Activated effector memory CD4-positive, alpha-beta T cell treated with anti-CD3 and anti-CD28 coated beads, Interleukin-2, amount 50 U/mL, for 16 hours (primary cell): Measurements from ENCODE around the gene POU5F2.

Experiments
- DNase-seq: peaks from one replicate; pipeline ENCODE4 v3.0.0-alpha.2; 2020

Gene POU5F2

GRCh38 chr5:93741136-93741811 is at the start of gene POU5F2:
Gene POU5F2 (minus strand): TSS chr5:93741600. CDS start chr5:93741563, 37 bp downstream.
- DNase-seq = no peak

- DNase-seq = no peak
Measured at GRCh38 chr5:93790401-93790800, 49.0 kb upstream of the POU5F2 start.

- DNase-seq = no peak
Measured at GRCh38 chr5:93789173-93790067, 48.0 kb upstream of the POU5F2 start.

- DNase-seq = no peak
Measured at GRCh38 chr5:93787598-93787997, 46.2 kb upstream of the POU5F2 start.

- no peak for DNase-seq
Measured at GRCh38 chr5:93785475-93785874, 44.1 kb upstream of the POU5F2 start.

- DNase-seq = no peak
Measured at GRCh38 chr5:93782978-93783377, 41.6 kb upstream of the POU5F2 start.

- DNase-seq = no peak
Measured at GRCh38 chr5:93777620-93778019, 36.2 kb upstream of the POU5F2 start.

GRCh38 chr5:93756372-93756771 is 15.0 kb upstream of the POU5F2 start:
- DNase-seq = no peak

- no peak for DNase-seq
Measured at GRCh38 chr5:93755716-93756115, 14.3 kb upstream of the POU5F2 start.

- DNase-seq = no peak
Measured at GRCh38 chr5:93748875-93749397, 7.5 kb upstream of the POU5F2 start.

GRCh38 chr5:93746406-93747056 is 5.1 kb upstream of the POU5F2 start:
- no peak for DNase-seq

GRCh38 chr5:93736284-93736683 is 5.1 kb downstream of the POU5F2 start:
- no peak for DNase-seq

GRCh38 chr5:93735378-93735777 is 6.0 kb downstream of the POU5F2 start:
- no peak for DNase-seq

- DNase-seq = no peak
Measured at GRCh38 chr5:93731987-93732386, 9.4 kb downstream of the POU5F2 start.

GRCh38 chr5:93726595-93726994 is 14.8 kb downstream of the POU5F2 start:
- DNase-seq = no peak

GRCh38 chr5:93724791-93725190 is 16.6 kb downstream of the POU5F2 start:
- DNase-seq = no peak

- DNase-seq = no peak
Measured at GRCh38 chr5:93723681-93724080, 17.7 kb downstream of the POU5F2 start.

GRCh38 chr5:93723005-93723404 is 18.4 kb downstream of the POU5F2 start:
- no peak for DNase-seq

GRCh38 chr5:93722588-93722987 is 18.8 kb downstream of the POU5F2 start:
- no peak for DNase-seq

GRCh38 chr5:93721511-93721910 is 19.9 kb downstream of the POU5F2 start:
- no peak for DNase-seq

- no peak for DNase-seq
Measured at GRCh38 chr5:93721071-93721470, 20.3 kb downstream of the POU5F2 start.

- no peak for DNase-seq
Measured at GRCh38 chr5:93717162-93717561, 24.2 kb downstream of the POU5F2 start.

- no peak for DNase-seq
Measured at GRCh38 chr5:93716453-93716852, 24.9 kb downstream of the POU5F2 start.
